HEK293 (cell line): ENCODE measurements around the gene RPRD1A.

Experiments
- CTCF ChIA-PET: fragments of 350-600 bp; formaldehyde crosslinking; extraction: SDS; loops from one replicate; lab custom pipeline; 2021; ENCODE audit warnings: antibody characterized with exemption; lab: Yijun Ruan, JAX
- POLR2A ChIA-PET: fragments of 300-600 bp; formaldehyde crosslinking; extraction: SDS; loops from one replicate; lab custom pipeline; 2020; ENCODE audit warnings: antibody characterized with exemption, inconsistent platforms; lab: Yijun Ruan, JAX
- H3K27ac ChIP-seq: fragments of 200-500 bp; sonication (Bioruptor generic); 2 replicates; pipeline ENCODE4 v1.5.1; 2014; ENCODE audit warnings: low read depth, low read length, control low read depth, inconsistent platforms; ENCODE audit errors: extremely low read depth
- H3K36me3 ChIP-seq, 2 experiments: fragments of 200-500 bp in 1 of 2; sonication (Bioruptor generic) in 1 of 2; 1 replicate in 1 of 2; 2 replicates in 1 of 2; pipeline ENCODE4 v1.5.1; 2014 to 2017; ENCODE audit warnings: inconsistent platforms in 2 of 2, low read length in 2 of 2; ENCODE audit not compliant: control insufficient read depth in 2 of 2, insufficient read depth in 1 of 2
- H3K4me1 ChIP-seq: fragments of 200-500 bp; sonication (Bioruptor generic); 2 replicates; pipeline ENCODE4 v1.5.1; 2014; ENCODE audit warnings: mild to moderate bottlenecking, low read length, inconsistent platforms; ENCODE audit not compliant: control insufficient read depth, insufficient read depth
- H3K4me3 ChIP-seq: 2 replicates; pipeline ENCODE4 v1.5.1; 2011; ENCODE audit warnings: low read depth, mild to moderate bottlenecking, control low read depth, low read length, moderate library complexity
- H3K9me3 ChIP-seq: fragments of 200-500 bp; sonication (Bioruptor generic); 2 replicates; pipeline ENCODE4 v1.5.1; 2014; ENCODE audit warnings: low read depth, low read length, inconsistent platforms; ENCODE audit not compliant: control insufficient read depth, insufficient read depth
- BCL11A ChIP-seq: fragments of 450-650 bp; formaldehyde crosslinking; IDR thresholded peaks from 2 replicates; pipeline ENCODE4 v1.5.1; 2016; ENCODE audit warnings: low read depth, missing biosample characterization, missing genetic modification characterization
- GLI2 ChIP-seq: fragments of 450-650 bp; formaldehyde crosslinking; IDR thresholded peaks from 2 replicates; pipeline ENCODE4; 2017; ENCODE audit warnings: missing biosample characterization, missing genetic modification characterization, low read depth, borderline replicate concordance
- GLI4 ChIP-seq: fragments of 450-650 bp; formaldehyde crosslinking; IDR thresholded peaks from 2 replicates; pipeline ENCODE4 v1.5.1; 2016; ENCODE audit warnings: missing biosample characterization, missing genetic modification characterization
- GLIS2 ChIP-seq: fragments of 450-650 bp; formaldehyde crosslinking; IDR thresholded peaks from 2 replicates; pipeline ENCODE4 v1.5.1; 2016; ENCODE audit warnings: missing biosample characterization, missing genetic modification characterization
- KLF1 ChIP-seq: fragments of 450-650 bp; formaldehyde crosslinking; IDR thresholded peaks from 2 replicates; pipeline ENCODE4 v1.5.1; 2016; ENCODE audit warnings: missing biosample characterization, missing genetic modification characterization
- KLF10 ChIP-seq: fragments of 450-650 bp; IDR thresholded peaks from 2 replicates; pipeline ENCODE4 v1.5.1; 2018; ENCODE audit warnings: missing biosample characterization, mild to moderate bottlenecking, missing genetic modification characterization
- KLF7 ChIP-seq: fragments of 450-650 bp; formaldehyde crosslinking; IDR thresholded peaks from 2 replicates; pipeline ENCODE4 v1.5.1; 2016; ENCODE audit warnings: missing biosample characterization, missing genetic modification characterization, borderline replicate concordance
- KLF9 ChIP-seq: fragments of 450-650 bp; formaldehyde crosslinking; IDR thresholded peaks from 2 replicates; pipeline ENCODE4 v1.5.1; 2016; ENCODE audit warnings: missing biosample characterization, missing genetic modification characterization, low read depth
- MZF1 ChIP-seq: fragments of 450-650 bp; formaldehyde crosslinking; IDR thresholded peaks from 2 replicates; pipeline ENCODE4 v1.5.1; 2017; ENCODE audit warnings: missing biosample characterization, missing genetic modification characterization, borderline replicate concordance
- OVOL3 ChIP-seq: fragments of 450-650 bp; formaldehyde crosslinking; IDR thresholded peaks from 2 replicates; pipeline ENCODE4 v1.5.1; 2016; ENCODE audit warnings: missing biosample characterization, missing genetic modification characterization
- ZBTB21 ChIP-seq: fragments of 450-650 bp; formaldehyde crosslinking; IDR thresholded peaks from 2 replicates; pipeline ENCODE4 v1.5.1; 2017; ENCODE audit warnings: missing biosample characterization, missing genetic modification characterization
- ZFP37 ChIP-seq: fragments of 450-650 bp; formaldehyde crosslinking; IDR thresholded peaks from 2 replicates; pipeline ENCODE4 v1.5.1; 2016; ENCODE audit warnings: missing biosample characterization, missing genetic modification characterization
- ZIC2 ChIP-seq: fragments of 450-650 bp; formaldehyde crosslinking; IDR thresholded peaks from 2 replicates; pipeline ENCODE4 v1.5.1; 2016; ENCODE audit warnings: missing biosample characterization, missing genetic modification characterization
- ZNF121 ChIP-seq: fragments of 450-650 bp; formaldehyde crosslinking; IDR thresholded peaks from 2 replicates; pipeline ENCODE4 v1.5.1; 2016; ENCODE audit warnings: missing biosample characterization, missing genetic modification characterization
- ZNF214 ChIP-seq: fragments of 450-650 bp; formaldehyde crosslinking; IDR thresholded peaks from 2 replicates; pipeline ENCODE4 v1.5.1; 2017; ENCODE audit warnings: missing biosample characterization, mild to moderate bottlenecking, missing genetic modification characterization, borderline replicate concordance
- ZNF23 ChIP-seq: fragments of 450-650 bp; formaldehyde crosslinking; IDR thresholded peaks from 2 replicates; pipeline ENCODE4 v1.5.1; 2016; ENCODE audit warnings: missing biosample characterization, missing genetic modification characterization, borderline replicate concordance
- ZNF366 ChIP-seq: fragments of 450-650 bp; formaldehyde crosslinking; conservative IDR thresholded peaks from 2 replicates; pipeline ENCODE4 v1.5.1; 2016; ENCODE audit warnings: missing biosample characterization, missing genetic modification characterization
- ZNF394 ChIP-seq: fragments of 450-650 bp; formaldehyde crosslinking; IDR thresholded peaks from 2 replicates; pipeline ENCODE4 v1.5.1; 2016; ENCODE audit warnings: missing biosample characterization, missing genetic modification characterization, mild to moderate bottlenecking, moderate library complexity, borderline replicate concordance
- ZNF561 ChIP-seq: fragments of 450-650 bp; IDR thresholded peaks from 2 replicates; pipeline ENCODE4 v1.5.1; 2018; ENCODE audit warnings: missing biosample characterization, missing genetic modification characterization, borderline replicate concordance
- ZNF621 ChIP-seq: fragments of 450-650 bp; formaldehyde crosslinking; IDR thresholded peaks from 2 replicates; pipeline ENCODE4 v1.5.1; 2017; ENCODE audit warnings: missing biosample characterization, missing genetic modification characterization
- ZNF623 ChIP-seq: fragments of 450-650 bp; formaldehyde crosslinking; IDR thresholded peaks from 2 replicates; pipeline ENCODE4 v1.5.1; 2016; ENCODE audit warnings: missing biosample characterization, missing genetic modification characterization
- ZNF670 ChIP-seq: fragments of 450-650 bp; formaldehyde crosslinking; IDR thresholded peaks from 2 replicates; pipeline ENCODE4 v1.5.1; 2016; ENCODE audit warnings: missing biosample characterization, missing genetic modification characterization, low read depth
- ZNF707 ChIP-seq: fragments of 450-650 bp; formaldehyde crosslinking; IDR thresholded peaks from 2 replicates; pipeline ENCODE4 v1.5.1; 2016; ENCODE audit warnings: missing biosample characterization, missing genetic modification characterization
- ZNF792 ChIP-seq: fragments of 450-650 bp; formaldehyde crosslinking; IDR thresholded peaks from 2 replicates; pipeline ENCODE4 v1.5.1; 2016; ENCODE audit warnings: missing biosample characterization, missing genetic modification characterization
- ZNF830 ChIP-seq: fragments of 450-650 bp; IDR thresholded peaks from 2 replicates; pipeline ENCODE4 v1.5.0; 2018; ENCODE audit warnings: missing biosample characterization, missing genetic modification characterization, low read depth, mild to moderate bottlenecking, moderate library complexity
- TF ChIP-seq, protein P1 (sequence below): fragments of 450-650 bp; formaldehyde crosslinking; IDR thresholded peaks from 2 replicates; pipeline ENCODE4 v1.5.1; 2016; ENCODE audit warnings: missing biosample characterization, missing genetic modification characterization
- TF ChIP-seq, protein P2 (sequence below): fragments of 450-650 bp; IDR thresholded peaks from 2 replicates; pipeline ENCODE4 v1.5.1; 2018; ENCODE audit warnings: missing biosample characterization, mild to moderate bottlenecking, missing genetic modification characterization
- TF ChIP-seq, protein P3 (sequence below): fragments of 450-650 bp; formaldehyde crosslinking; IDR thresholded peaks from 2 replicates; pipeline ENCODE4 v1.5.1; 2016; ENCODE audit warnings: missing biosample characterization, missing genetic modification characterization
- TF ChIP-seq, protein P4 (sequence below): fragments of 450-650 bp; formaldehyde crosslinking; IDR thresholded peaks from 2 replicates; pipeline ENCODE4 v1.5.1; 2017; ENCODE audit warnings: missing biosample characterization, missing genetic modification characterization

The RPRD1A gene

DNA sequence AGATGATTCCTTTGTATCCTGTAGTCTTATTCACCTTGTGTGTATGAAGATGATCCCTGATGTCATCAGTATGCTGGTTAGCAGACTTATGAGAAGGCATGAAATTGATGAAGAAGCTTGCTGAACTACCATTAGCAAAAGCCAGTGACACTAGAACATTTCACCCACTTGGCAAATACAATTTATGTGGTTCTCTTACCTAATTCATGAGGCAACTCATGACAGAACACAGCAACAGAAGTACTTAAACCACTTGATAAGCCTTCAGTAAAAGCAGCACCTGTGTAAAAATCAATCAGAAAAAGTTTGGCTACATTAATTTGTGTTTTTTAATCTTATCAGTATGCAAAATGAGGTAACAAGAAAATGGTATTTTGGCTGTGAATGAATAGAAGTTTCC is 44.9 kb upstream of the RPRD1A start:
- no peak overlapping the region for H3K27ac ChIP-seq
- H3K9me3 ChIP-seq, result no peaks in the 10 kb centered on the region
- TF ChIP-seq ZNF621 (tag by site-specific recombination), result no peak
- no peak for TF ChIP-seq ZNF623 (tag by site-specific recombination)
- no peak for TF ChIP-seq ZNF670 (tag by site-specific recombination)
- TF ChIP-seq GLI2 (tag by site-specific recombination), result no peak
- TF ChIP-seq KLF9 (tag by site-specific recombination), result no peak
- TF ChIP-seq MZF1, result no peak
- TF ChIP-seq ZNF394, result no peak
- TF ChIP-seq ZNF707 (tag by site-specific recombination), result no peak
- TF ChIP-seq ZNF23 (tag by site-specific recombination), result no peak
- TF ChIP-seq ZBTB21 (tag by site-specific recombination), result no peak
- no peak for TF ChIP-seq ZFP37 (tag by site-specific recombination)
- TF ChIP-seq ZNF830 (tag by site-specific recombination), result no peak
- no peak for TF ChIP-seq ZNF561 (tag by site-specific recombination)
- TF ChIP-seq, protein P1, sequence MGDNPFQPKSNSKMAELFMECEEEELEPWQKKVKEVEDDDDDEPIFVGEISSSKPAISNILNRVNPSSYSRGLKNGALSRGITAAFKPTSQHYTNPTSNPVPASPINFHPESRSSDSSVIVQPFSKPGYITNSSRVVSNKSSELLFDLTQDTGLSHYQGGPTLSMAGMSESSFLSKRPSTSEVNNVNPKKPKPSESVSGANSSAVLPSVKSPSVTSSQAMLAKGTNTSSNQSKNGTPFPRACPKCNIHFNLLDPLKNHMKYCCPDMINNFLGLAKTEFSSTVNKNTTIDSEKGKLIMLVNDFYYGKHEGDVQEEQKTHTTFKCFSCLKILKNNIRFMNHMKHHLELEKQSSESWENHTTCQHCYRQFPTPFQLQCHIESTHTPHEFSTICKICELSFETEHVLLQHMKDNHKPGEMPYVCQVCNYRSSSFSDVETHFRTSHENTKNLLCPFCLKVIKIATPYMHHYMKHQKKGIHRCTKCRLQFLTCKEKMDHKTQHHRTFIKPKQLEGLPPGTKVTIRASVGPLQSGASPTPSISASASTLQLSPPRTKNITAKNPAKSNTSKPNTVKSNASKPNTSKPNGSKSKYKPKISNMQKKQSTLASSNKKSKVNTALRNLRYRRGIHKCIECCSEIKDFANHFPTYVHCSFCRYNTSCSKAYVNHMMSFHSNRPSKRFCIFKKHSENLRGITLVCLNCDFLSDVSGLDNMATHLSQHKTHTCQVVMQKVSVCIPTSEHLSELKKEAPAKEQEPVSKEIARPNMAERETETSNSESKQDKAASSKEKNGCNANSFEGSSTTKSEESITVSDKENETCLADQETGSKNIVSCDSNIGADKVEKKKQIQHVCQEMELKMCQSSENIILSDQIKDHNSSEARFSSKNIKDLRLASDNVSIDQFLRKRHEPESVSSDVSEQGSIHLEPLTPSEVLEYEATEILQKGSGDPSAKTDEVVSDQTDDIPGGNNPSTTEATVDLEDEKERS, result no peak
- no peak for TF ChIP-seq GLIS2 (tag by site-specific recombination)
- no peak for TF ChIP-seq ZIC2 (tag by site-specific recombination)
- H3K4me3 ChIP-seq, result no peak overlapping the region
- POLR2A ChIA-PET, result interaction anchor here (1.0 kb wide), 1 partner anchor 17 kb away, joined by 3 read pairs; the partner anchor contains the start of gene SLC39A6
- CTCF ChIA-PET, result no interaction called here
- no peaks in the 10 kb centered on the region for H3K4me1 ChIP-seq
- H3K36me3 ChIP-seq, result peaks cover 11 to 80% of the 10 kb centered on the region in 2 experiments; a peak in 2 of 3 replicates

DNA sequence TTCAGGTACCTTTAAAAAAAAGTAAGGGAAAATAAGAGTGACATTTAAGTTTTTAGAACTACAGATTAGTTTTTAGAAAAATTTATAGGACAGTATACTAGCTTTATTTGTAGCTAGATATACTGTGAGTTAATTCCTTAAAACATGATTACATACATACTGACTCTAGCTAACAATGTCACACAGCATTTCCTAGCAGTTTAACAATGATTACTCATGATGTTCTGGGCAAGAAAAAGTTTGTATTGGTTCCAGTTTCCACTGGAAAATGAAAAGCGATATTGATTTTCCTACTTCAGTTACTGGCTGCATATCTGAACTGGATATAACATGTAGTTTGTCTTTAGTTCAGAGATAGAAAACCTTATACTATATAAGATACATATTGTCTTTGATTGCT is 42.4 kb upstream of the RPRD1A start:
- Histone ChIP-seq H3K4me1 (no peaks in the 10 kb centered on the region), H3K36me3 (peaks cover 11 to 62% of the 10 kb centered on the region in 2 experiments; a peak in 2 of 3 replicates), H3K9me3 (no peaks in the 10 kb centered on the region), H3K27ac (no peak overlapping the region), H3K4me3 (no peak overlapping the region)
- ChIA-PET CTCF (interaction anchor here (0.6 to 1.3 kb wide), 3 partner anchors 10 to 240 kb away, joined by 3 read pairs; no protein-coding TSS in a partner anchor), POLR2A (no interaction called here)
- no peak for TF ChIP-seq ZNF792 (tag by site-specific recombination)
- no peak for TF ChIP-seq KLF7 (tag by site-specific recombination)
- no peak for TF ChIP-seq KLF1
- TF ChIP-seq, protein P2, sequence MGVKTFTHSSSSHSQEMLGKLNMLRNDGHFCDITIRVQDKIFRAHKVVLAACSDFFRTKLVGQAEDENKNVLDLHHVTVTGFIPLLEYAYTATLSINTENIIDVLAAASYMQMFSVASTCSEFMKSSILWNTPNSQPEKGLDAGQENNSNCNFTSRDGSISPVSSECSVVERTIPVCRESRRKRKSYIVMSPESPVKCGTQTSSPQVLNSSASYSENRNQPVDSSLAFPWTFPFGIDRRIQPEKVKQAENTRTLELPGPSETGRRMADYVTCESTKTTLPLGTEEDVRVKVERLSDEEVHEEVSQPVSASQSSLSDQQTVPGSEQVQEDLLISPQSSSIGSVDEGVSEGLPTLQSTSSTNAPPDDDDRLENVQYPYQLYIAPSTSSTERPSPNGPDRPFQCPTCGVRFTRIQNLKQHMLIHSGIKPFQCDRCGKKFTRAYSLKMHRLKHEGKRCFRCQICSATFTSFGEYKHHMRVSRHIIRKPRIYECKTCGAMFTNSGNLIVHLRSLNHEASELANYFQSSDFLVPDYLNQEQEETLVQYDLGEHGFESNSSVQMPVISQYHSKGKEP (tag by site-specific recombination), result no peak
- TF ChIP-seq, protein P3, sequence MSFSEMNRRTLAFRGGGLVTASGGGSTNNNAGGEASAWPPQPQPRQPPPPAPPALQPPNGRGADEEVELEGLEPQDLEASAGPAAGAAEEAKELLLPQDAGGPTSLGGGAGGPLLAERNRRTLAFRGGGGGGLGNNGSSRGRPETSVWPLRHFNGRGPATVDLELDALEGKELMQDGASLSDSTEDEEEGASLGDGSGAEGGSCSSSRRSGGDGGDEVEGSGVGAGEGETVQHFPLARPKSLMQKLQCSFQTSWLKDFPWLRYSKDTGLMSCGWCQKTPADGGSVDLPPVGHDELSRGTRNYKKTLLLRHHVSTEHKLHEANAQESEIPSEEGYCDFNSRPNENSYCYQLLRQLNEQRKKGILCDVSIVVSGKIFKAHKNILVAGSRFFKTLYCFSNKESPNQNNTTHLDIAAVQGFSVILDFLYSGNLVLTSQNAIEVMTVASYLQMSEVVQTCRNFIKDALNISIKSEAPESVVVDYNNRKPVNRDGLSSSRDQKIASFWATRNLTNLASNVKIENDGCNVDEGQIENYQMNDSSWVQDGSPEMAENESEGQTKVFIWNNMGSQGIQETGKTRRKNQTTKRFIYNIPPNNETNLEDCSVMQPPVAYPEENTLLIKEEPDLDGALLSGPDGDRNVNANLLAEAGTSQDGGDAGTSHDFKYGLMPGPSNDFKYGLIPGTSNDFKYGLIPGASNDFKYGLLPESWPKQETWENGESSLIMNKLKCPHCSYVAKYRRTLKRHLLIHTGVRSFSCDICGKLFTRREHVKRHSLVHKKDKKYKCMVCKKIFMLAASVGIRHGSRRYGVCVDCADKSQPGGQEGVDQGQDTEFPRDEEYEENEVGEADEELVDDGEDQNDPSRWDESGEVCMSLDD, result no peak
- no peak for TF ChIP-seq ZNF214
- TF ChIP-seq, protein P4, sequence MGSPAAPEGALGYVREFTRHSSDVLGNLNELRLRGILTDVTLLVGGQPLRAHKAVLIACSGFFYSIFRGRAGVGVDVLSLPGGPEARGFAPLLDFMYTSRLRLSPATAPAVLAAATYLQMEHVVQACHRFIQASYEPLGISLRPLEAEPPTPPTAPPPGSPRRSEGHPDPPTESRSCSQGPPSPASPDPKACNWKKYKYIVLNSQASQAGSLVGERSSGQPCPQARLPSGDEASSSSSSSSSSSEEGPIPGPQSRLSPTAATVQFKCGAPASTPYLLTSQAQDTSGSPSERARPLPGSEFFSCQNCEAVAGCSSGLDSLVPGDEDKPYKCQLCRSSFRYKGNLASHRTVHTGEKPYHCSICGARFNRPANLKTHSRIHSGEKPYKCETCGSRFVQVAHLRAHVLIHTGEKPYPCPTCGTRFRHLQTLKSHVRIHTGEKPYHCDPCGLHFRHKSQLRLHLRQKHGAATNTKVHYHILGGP (tag by site-specific recombination), result no peak
- no peak for TF ChIP-seq KLF10 (tag by site-specific recombination)
- no peak for TF ChIP-seq OVOL3 (tag by site-specific recombination)
- no peak for TF ChIP-seq ZNF830 (tag by site-specific recombination)
- TF ChIP-seq ZNF121 (tag by site-specific recombination), result no peak
- TF ChIP-seq BCL11A, result no peak
- no peak for TF ChIP-seq ZNF366
- TF ChIP-seq GLI4 (tag by site-specific recombination), result no peak
- TF ChIP-seq GLI2 (tag by site-specific recombination), result no peak
